DMS 273 (cell line): ENCODE measurements around the gene PKHD1.
A peak's percentile ranks its signal among the peaks of the same experiment; 100 is the strongest.

Experiments used
- DNase-seq: peaks from one replicate; lab custom pipeline; 2025; ENCODE audit not compliant: unreplicated experiment; lab: John Stamatoyannopoulos, UW

PKHD1 gene

GRCh38 chr6:52108128-52108527 lies 20.7 kb upstream of the PKHD1 start:
- no peak for DNase-seq

GRCh38 chr6:52106994-52107393 lies 19.6 kb upstream of the PKHD1 start:
- DNase-seq, result no peak

GRCh38 chr6:52104979-52105378 lies 17.6 kb upstream of the PKHD1 start:
- no peak for DNase-seq

GRCh38 chr6:52103623-52104022 lies 16.2 kb upstream of the PKHD1 start:
- no peak for DNase-seq

- no peak for DNase-seq
These were observed 15.0 kb upstream of the PKHD1 start for GRCh38 chr6:52102405-52102804.

- DNase-seq, result peak; percentile 3
These were observed 11.3 kb upstream of the PKHD1 start for GRCh38 chr6:52098721-52099120.

GRCh38 chr6:52089758-52090348 lies 2.4 kb upstream of the PKHD1 start:
- no peak for DNase-seq

GRCh38 chr6:52086741-52087140 lies 672 bp downstream of the PKHD1 start:
- no peak for DNase-seq

- no peak for DNase-seq
These were observed 6.2 kb downstream of the PKHD1 start for GRCh38 chr6:52081237-52081636.

GRCh38 chr6:52077961-52078625 lies 9.3 kb downstream of the PKHD1 start:
- DNase-seq, result no peak

- DNase-seq, result no peak
These were observed 10.1 kb downstream of the PKHD1 start for GRCh38 chr6:52077180-52077884.

- no peak for DNase-seq
These were observed 10.6 kb downstream of the PKHD1 start for GRCh38 chr6:52076791-52077179.

GRCh38 chr6:52074716-52075115 lies 12.7 kb downstream of the PKHD1 start:
- no peak for DNase-seq

GRCh38 chr6:52074155-52074554 lies 13.3 kb downstream of the PKHD1 start:
- DNase-seq, result no peak

- no peak for DNase-seq
These were observed 21.8 kb downstream of the PKHD1 start for GRCh38 chr6:52065621-52066020.

GRCh38 chr6:52063584-52064344 lies 23.6 kb downstream of the PKHD1 start:
- peak; percentile 39 for DNase-seq

GRCh38 chr6:52061481-52061880 lies 25.9 kb downstream of the PKHD1 start:
- DNase-seq, result no peak

GRCh38 chr6:52059821-52060220 lies 27.6 kb downstream of the PKHD1 start:
- DNase-seq, result no peak

GRCh38 chr6:52055451-52055850 lies 32.0 kb downstream of the PKHD1 start:
- DNase-seq, result no peak

GRCh38 chr6:52053038-52053695 lies 34.2 kb downstream of the PKHD1 start:
- no peak for DNase-seq

- no peak for DNase-seq
These were observed 37.4 kb downstream of the PKHD1 start for GRCh38 chr6:52050051-52050405.
